BLaER1 (cell line): ENCODE data around the gene MAN2A1.

Experiments used
- H3K27ac ChIP-seq: shearing (Covaris generic); formaldehyde crosslinking; 2 replicates; pipeline ENCODE4 v1.8.1; 2022
- H3K27me3 ChIP-seq: shearing (Covaris generic); formaldehyde crosslinking; 2 replicates; pipeline ENCODE4 v1.8.1; 2022
- H3K36me3 ChIP-seq: shearing (Covaris generic); formaldehyde crosslinking; 2 replicates; pipeline ENCODE4 v1.8.1; 2022
- H3K4me1 ChIP-seq: shearing (Covaris generic); formaldehyde crosslinking; 2 replicates; pipeline ENCODE4 v1.8.1; 2022
- H3K4me2 ChIP-seq: shearing (Covaris generic); formaldehyde crosslinking; 2 replicates; pipeline ENCODE4 v1.8.1; 2022
- H3K4me3 ChIP-seq: shearing (Covaris generic); formaldehyde crosslinking; 2 replicates; pipeline ENCODE4 v1.8.1; 2022
- H3K9ac ChIP-seq: shearing (Covaris generic); formaldehyde crosslinking; 2 replicates; pipeline ENCODE4 v1.8.1; 2022
- H3K9me3 ChIP-seq: shearing (Covaris generic); formaldehyde crosslinking; 2 replicates; pipeline ENCODE4 v1.8.1; 2022
- H4K20me1 ChIP-seq: shearing (Covaris generic); formaldehyde crosslinking; 2 replicates; pipeline ENCODE4 v1.8.1; 2022
- Cebpa-rat ChIP-seq: shearing (Covaris generic); IDR thresholded peaks from 2 replicates; pipeline ENCODE4 v1.8.1; 2022

MAN2A1 gene

GRCh38 chr5:109692852-109693251, 3.1 kb downstream of the MAN2A1 start:
- Histone ChIP-seq H3K4me1 (peaks cover 56% of the 10 kb centered on the region), H4K20me1 (peaks cover 47% of the 10 kb centered on the region), H3K27ac (no peak overlapping the region), H3K36me3 (peaks cover 6% of the 10 kb centered on the region; the same call in 1 of the 2 replicates), H3K4me3 (no peak overlapping the region), H3K4me2 (peak overlapping the region; percentile 34; the same call in 1 of the 2 replicates), H3K27me3 (no peaks in the 10 kb centered on the region), H3K9ac (no peak overlapping the region), H3K9me3 (peaks cover 5% of the 10 kb centered on the region; the same call in 1 of the 2 replicates)
- TF ChIP-seq Cebpa-rat = no peak

GRCh38 chr5:109693535-109694400, 4.0 kb downstream of the MAN2A1 start:
- Histone ChIP-seq H3K4me1 (peaks cover 49% of the 10 kb centered on the region), H3K27me3 (no peaks in the 10 kb centered on the region), H3K36me3 (peaks cover 15% of the 10 kb centered on the region; the same call in 1 of the 2 replicates), H3K4me3 (no peak overlapping the region), H3K27ac (no peak overlapping the region), H3K4me2 (peak overlapping the region; percentile 58), H3K9ac (no peak overlapping the region), H4K20me1 (peaks cover 47% of the 10 kb centered on the region), H3K9me3 (peaks cover 11% of the 10 kb centered on the region; the same call in 1 of the 2 replicates)
- no peak for TF ChIP-seq Cebpa-rat

- H3K9me3 ChIP-seq = peaks cover 11% of the 10 kb centered on the region; the same call in 1 of the 2 replicates
- H4K20me1 ChIP-seq = peaks cover 47% of the 10 kb centered on the region
- no peaks in the 10 kb centered on the region for H3K27me3 ChIP-seq
- no peak overlapping the region for H3K4me3 ChIP-seq
- no peak overlapping the region; the same call in 1 of the 2 replicates for H3K9ac ChIP-seq
- H3K36me3 ChIP-seq = peaks cover 16% of the 10 kb centered on the region; the same call in 1 of the 2 replicates
- H3K27ac ChIP-seq = no peak overlapping the region
- peaks cover 51% of the 10 kb centered on the region for H3K4me1 ChIP-seq
- no peak for TF ChIP-seq Cebpa-rat
- H3K4me2 ChIP-seq = peak overlapping the region; percentile 58
These were observed 4.7 kb downstream of the MAN2A1 start for GRCh38 chr5:109694451-109694891.

GRCh38 chr5:109695005-109695926, 5.5 kb downstream of the MAN2A1 start:
- no peak for TF ChIP-seq Cebpa-rat
- Histone ChIP-seq H3K9ac (peak overlapping the region; percentile 48), H4K20me1 (peaks cover 47% of the 10 kb centered on the region), H3K4me2 (peak overlapping the region; percentile 58), H3K36me3 (peaks cover 16% of the 10 kb centered on the region; the same call in 1 of the 2 replicates), H3K4me3 (no peak overlapping the region), H3K27me3 (no peaks in the 10 kb centered on the region), H3K27ac (peak overlapping the region; percentile 46), H3K9me3 (peaks cover 11% of the 10 kb centered on the region; the same call in 1 of the 2 replicates), H3K4me1 (peaks cover 59% of the 10 kb centered on the region)

DNA sequence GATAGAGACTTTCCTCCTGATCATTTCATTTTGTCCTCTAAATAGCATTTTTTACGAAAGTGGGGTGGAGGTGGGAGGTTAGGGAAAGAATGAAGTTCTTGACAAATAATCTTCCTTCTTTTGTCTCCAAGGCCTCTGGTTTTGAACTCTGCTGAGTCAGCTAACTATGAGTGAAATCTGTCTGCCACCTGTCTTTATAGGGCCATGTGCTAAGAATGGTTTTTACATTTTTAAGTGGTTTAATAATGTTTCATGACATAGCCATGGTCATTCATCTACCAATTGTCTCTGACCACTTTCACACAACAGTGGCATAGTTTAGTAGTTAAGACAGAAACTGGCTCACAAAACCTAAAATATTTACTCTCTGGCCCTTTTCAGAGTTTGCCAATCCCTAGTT, 7.6 kb downstream of the MAN2A1 start:
- Histone ChIP-seq H3K9me3 (peaks cover 11% of the 10 kb centered on the region; the same call in 1 of the 2 replicates), H3K27ac (no peak overlapping the region), H3K4me2 (no peak overlapping the region), H4K20me1 (peaks cover 33% of the 10 kb centered on the region), H3K36me3 (peaks cover 24% of the 10 kb centered on the region; the same call in 1 of the 2 replicates), H3K9ac (no peak overlapping the region), H3K4me3 (no peak overlapping the region), H3K4me1 (peaks cover 53% of the 10 kb centered on the region), H3K27me3 (no peaks in the 10 kb centered on the region)
- no peak for TF ChIP-seq Cebpa-rat

GRCh38 chr5:109700516-109701153, 10.9 kb downstream of the MAN2A1 start:
- Histone ChIP-seq H3K9ac (no peak overlapping the region), H3K27me3 (no peaks in the 10 kb centered on the region), H3K4me3 (no peak overlapping the region), H3K36me3 (peaks cover 27% of the 10 kb centered on the region), H3K9me3 (peaks cover 11% of the 10 kb centered on the region; the same call in 1 of the 2 replicates), H3K27ac (peak overlapping the region; percentile 54), H4K20me1 (peaks cover 31% of the 10 kb centered on the region), H3K4me2 (peak overlapping the region; percentile 59), H3K4me1 (peaks cover 22% of the 10 kb centered on the region)
- TF ChIP-seq Cebpa-rat = no peak

GRCh38 chr5:109701252-109701651, 11.5 kb downstream of the MAN2A1 start:
- H3K27ac ChIP-seq = no peak overlapping the region
- peaks cover 35% of the 10 kb centered on the region for H4K20me1 ChIP-seq
- no peak overlapping the region for H3K4me2 ChIP-seq
- H3K36me3 ChIP-seq = peaks cover 33% of the 10 kb centered on the region
- TF ChIP-seq Cebpa-rat = no peak
- H3K4me3 ChIP-seq = no peak overlapping the region
- H3K4me1 ChIP-seq = peaks cover 15% of the 10 kb centered on the region
- peaks cover 11% of the 10 kb centered on the region; the same call in 1 of the 2 replicates for H3K9me3 ChIP-seq
- H3K27me3 ChIP-seq = no peaks in the 10 kb centered on the region
- no peak overlapping the region for H3K9ac ChIP-seq

DNA sequence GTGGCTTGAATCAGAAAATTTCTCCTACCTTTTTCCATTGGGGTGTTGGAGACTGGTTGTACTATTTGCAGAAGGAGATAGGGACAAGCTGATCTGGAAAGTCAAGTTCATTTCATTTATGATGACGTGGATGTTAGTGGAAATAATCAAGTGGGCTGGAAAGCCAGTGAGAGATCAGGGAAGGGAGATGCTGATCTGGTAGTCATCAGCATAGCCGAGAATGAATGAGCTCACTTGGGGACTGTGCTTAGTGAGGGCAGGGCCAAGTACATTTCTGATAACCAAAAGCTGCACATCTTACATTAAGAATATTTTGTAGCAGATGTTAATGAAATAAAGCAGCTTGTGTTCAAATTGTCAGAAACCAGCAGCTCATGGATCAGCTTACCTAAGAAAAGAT, 12.1 kb downstream of the MAN2A1 start:
- no peak overlapping the region for H3K4me2 ChIP-seq
- H3K36me3 ChIP-seq = peaks cover 35% of the 10 kb centered on the region
- no peaks in the 10 kb centered on the region for H3K27me3 ChIP-seq
- peaks cover 38% of the 10 kb centered on the region for H4K20me1 ChIP-seq
- no peak overlapping the region for H3K9ac ChIP-seq
- peaks cover 14% of the 10 kb centered on the region for H3K4me1 ChIP-seq
- no peak for TF ChIP-seq Cebpa-rat
- no peak overlapping the region for H3K4me3 ChIP-seq
- H3K9me3 ChIP-seq = peaks cover 11% of the 10 kb centered on the region; the same call in 1 of the 2 replicates
- H3K27ac ChIP-seq = no peak overlapping the region

DNA sequence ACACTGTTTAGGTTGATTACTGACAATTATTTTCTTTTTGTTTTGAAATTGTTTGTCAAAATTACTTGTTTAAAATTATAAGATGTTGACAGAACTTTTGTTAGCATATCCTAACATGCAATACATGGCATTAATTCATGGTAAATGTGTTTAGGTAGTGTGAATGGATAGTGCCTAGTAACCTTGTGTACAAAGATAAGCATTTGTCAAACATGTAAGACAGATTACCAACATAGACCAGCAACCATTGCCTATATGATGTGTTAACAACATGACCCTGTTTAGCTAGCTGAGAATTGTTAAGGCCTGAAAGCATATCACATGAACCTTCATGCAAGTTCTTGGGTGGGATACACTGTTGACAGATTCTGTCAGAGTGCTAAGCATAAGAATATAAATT, 13.4 kb downstream of the MAN2A1 start:
- no peaks in the 10 kb centered on the region for H3K27me3 ChIP-seq
- no peak overlapping the region for H3K4me2 ChIP-seq
- no peak overlapping the region for H3K9ac ChIP-seq
- no peak overlapping the region for H3K27ac ChIP-seq
- H3K4me3 ChIP-seq = no peak overlapping the region
- peaks cover 42% of the 10 kb centered on the region for H3K36me3 ChIP-seq
- no peak for TF ChIP-seq Cebpa-rat
- peaks cover 14% of the 10 kb centered on the region for H3K4me1 ChIP-seq
- H4K20me1 ChIP-seq = peaks cover 49% of the 10 kb centered on the region
- H3K9me3 ChIP-seq = peaks cover 3% of the 10 kb centered on the region; the same call in 1 of the 2 replicates
